ENCODE results near the gene SLC25A13.

Gene SLC25A13

GRCh38 chr7:96347471-96347870, 25.6 kb upstream of the SLC25A13 start:
- Histone ChIP-seq H3K27ac (no peak overlapping the region), H3K4me2 (no peak overlapping the region)

GRCh38 chr7:96346293-96346953, 24.5 kb upstream of the SLC25A13 start:
- TF ChIP-seq Cebpa-rat (IDR thresholded peaks at IDR 0.05): no peak
- H3K27me3 ChIP-seq: no peaks in the 10 kb centered on the region
- no peaks in the 10 kb centered on the region for H3K36me3 ChIP-seq
- H3K27ac ChIP-seq: no peak overlapping the region
- H4K20me1 ChIP-seq: no peaks in the 10 kb centered on the region
- no peaks in the 10 kb centered on the region for H3K4me1 ChIP-seq
- no peak overlapping the region for H3K4me2 ChIP-seq
- H3K9ac ChIP-seq: no peak overlapping the region
- no peaks in the 10 kb centered on the region for H3K9me3 ChIP-seq (replicated peaks in 1 of 11)
- no peak overlapping the region for H3K4me3 ChIP-seq

More at GRCh38 chr7:96347471-96347870, 25.6 kb upstream of the SLC25A13 start:
- no peaks in the 10 kb centered on the region for H3K9me3 ChIP-seq (replicated peaks in 1 of 11)
- no peak for TF ChIP-seq Cebpa-rat (IDR thresholded peaks at IDR 0.05)
- no peaks in the 10 kb centered on the region for H3K36me3 ChIP-seq
- H3K4me1 ChIP-seq: no peaks in the 10 kb centered on the region
- H3K9ac ChIP-seq: no peak overlapping the region
- H3K27me3 ChIP-seq: no peaks in the 10 kb centered on the region
- no peaks in the 10 kb centered on the region for H4K20me1 ChIP-seq
- H3K4me3 ChIP-seq: no peak overlapping the region

- Histone ChIP-seq H4K20me1 (no peaks in the 10 kb centered on the region), H3K4me3 (no peak overlapping the region), H3K4me2 (no peak overlapping the region), H3K27me3 (no peaks in the 10 kb centered on the region), H3K9ac (no peak overlapping the region), H3K4me1 (no peaks in the 10 kb centered on the region), H3K36me3 (no peaks in the 10 kb centered on the region), H3K27ac (no peak overlapping the region), H3K9me3 (replicated peaks in 1 of 11) (no peaks in the 10 kb centered on the region)
- TF ChIP-seq Cebpa-rat (IDR thresholded peaks at IDR 0.05): no peak
Measured at GRCh38 chr7:96344236-96344635, 22.3 kb upstream of the SLC25A13 start.

GRCh38 chr7:96342049-96342448, 20.2 kb upstream of the SLC25A13 start:
- H4K20me1 ChIP-seq: no peaks in the 10 kb centered on the region

GRCh38 chr7:96337519-96337918, 15.6 kb upstream of the SLC25A13 start:
- Histone ChIP-seq H3K9ac (no peak overlapping the region), H3K36me3 (no peaks in the 10 kb centered on the region), H3K4me3 (no peak overlapping the region), H4K20me1 (no peaks in the 10 kb centered on the region), H3K9me3 (replicated peaks in 1 of 11) (no peaks in the 10 kb centered on the region), H3K27ac (no peak overlapping the region), H3K4me2 (no peak overlapping the region), H3K4me1 (no peaks in the 10 kb centered on the region), H3K27me3 (no peaks in the 10 kb centered on the region)
- no peak for TF ChIP-seq Cebpa-rat (IDR thresholded peaks at IDR 0.05)

More at GRCh38 chr7:96342049-96342448, 20.2 kb upstream of the SLC25A13 start:
- no peaks in the 10 kb centered on the region for H3K27me3 ChIP-seq
- no peak overlapping the region for H3K4me3 ChIP-seq
- no peaks in the 10 kb centered on the region for H3K9me3 ChIP-seq (replicated peaks in 1 of 11)
- TF ChIP-seq Cebpa-rat (IDR thresholded peaks at IDR 0.05): no peak
- no peak overlapping the region for H3K9ac ChIP-seq
- no peak overlapping the region for H3K27ac ChIP-seq
- H3K4me1 ChIP-seq: no peaks in the 10 kb centered on the region
- H3K4me2 ChIP-seq: no peak overlapping the region
- no peaks in the 10 kb centered on the region for H3K36me3 ChIP-seq

- no peak overlapping the region for H3K27ac ChIP-seq
- no peaks in the 10 kb centered on the region for H4K20me1 ChIP-seq
- H3K4me3 ChIP-seq: no peak overlapping the region
- peaks cover 0 to 8% (median 0%) of the 10 kb centered on the region in 11 experiments; a peak in 5 of 22 replicates for H3K9me3 ChIP-seq (replicated peaks in 1 of 11)
- no peaks in the 10 kb centered on the region for H3K36me3 ChIP-seq
- no peaks in the 10 kb centered on the region for H3K27me3 ChIP-seq
- no peak for TF ChIP-seq Cebpa-rat (IDR thresholded peaks at IDR 0.05)
- H3K9ac ChIP-seq: no peak overlapping the region
- H3K4me1 ChIP-seq: peaks cover 0 to 13% (median 0%) of the 10 kb centered on the region in 10 experiments; a peak in 4 of 20 replicates
- H3K4me2 ChIP-seq: no peak overlapping the region
Measured at GRCh38 chr7:96332325-96332724, 10.4 kb upstream of the SLC25A13 start.

GRCh38 chr7:96331775-96332174, 9.9 kb upstream of the SLC25A13 start:
- Histone ChIP-seq H4K20me1 (no peaks in the 10 kb centered on the region), H3K9me3 (replicated peaks in 1 of 11) (peaks cover 0 to 13% (median 0%) of the 10 kb centered on the region in 11 experiments; a peak in 5 of 22 replicates), H3K4me1 (peaks cover 0 to 19% (median 0%) of the 10 kb centered on the region in 10 experiments; a peak in 8 of 20 replicates), H3K4me2 (no peak overlapping the region), H3K27me3 (no peaks in the 10 kb centered on the region), H3K4me3 (no peak overlapping the region), H3K9ac (no peak overlapping the region), H3K36me3 (no peaks in the 10 kb centered on the region), H3K27ac (no peak overlapping the region)
- no peak for TF ChIP-seq Cebpa-rat (IDR thresholded peaks at IDR 0.05)

GRCh38 chr7:96331233-96331632, 9.3 kb upstream of the SLC25A13 start:
- no peaks in the 10 kb centered on the region for H3K27me3 ChIP-seq
- no peaks in the 10 kb centered on the region for H4K20me1 ChIP-seq
- H3K9ac ChIP-seq: no peak overlapping the region
- TF ChIP-seq Cebpa-rat (IDR thresholded peaks at IDR 0.05): no peak
- H3K4me1 ChIP-seq: peaks cover 0 to 24% (median 2%) of the 10 kb centered on the region in 10 experiments; a peak in 8 of 20 replicates
- no peak overlapping the region for H3K4me2 ChIP-seq
- H3K27ac ChIP-seq: no peak overlapping the region
- no peaks in the 10 kb centered on the region for H3K36me3 ChIP-seq
- no peak overlapping the region for H3K4me3 ChIP-seq
- peaks cover 0 to 19% (median 0%) of the 10 kb centered on the region in 11 experiments; a peak in 5 of 22 replicates for H3K9me3 ChIP-seq (replicated peaks in 1 of 11)

GRCh38 chr7:96330193-96330592, 8.3 kb upstream of the SLC25A13 start:
- H3K27me3 ChIP-seq: no peaks in the 10 kb centered on the region
- no peak overlapping the region for H3K4me2 ChIP-seq

GRCh38 chr7:96329241-96329640, 7.3 kb upstream of the SLC25A13 start:
- Histone ChIP-seq H3K4me2 (no peak overlapping the region), H3K9ac (no peak overlapping the region), H3K27me3 (no peaks in the 10 kb centered on the region), H3K4me3 (no peak overlapping the region), H3K9me3 (replicated peaks in 1 of 11) (peaks cover 0 to 19% (median 0%) of the 10 kb centered on the region in 11 experiments; a peak in 5 of 22 replicates), H3K4me1 (peaks cover 0 to 31% (median 2%) of the 10 kb centered on the region in 10 experiments; a peak in 8 of 20 replicates), H4K20me1 (no peaks in the 10 kb centered on the region), H3K27ac (no peak overlapping the region), H3K36me3 (no peaks in the 10 kb centered on the region)
- TF ChIP-seq Cebpa-rat (IDR thresholded peaks at IDR 0.05): no peak

More at GRCh38 chr7:96330193-96330592, 8.3 kb upstream of the SLC25A13 start:
- Histone ChIP-seq H4K20me1 (no peaks in the 10 kb centered on the region), H3K9ac (no peak overlapping the region), H3K27ac (no peak overlapping the region), H3K9me3 (replicated peaks in 1 of 11) (peaks cover 0 to 19% (median 0%) of the 10 kb centered on the region in 11 experiments; a peak in 5 of 22 replicates), H3K4me3 (no peak overlapping the region), H3K36me3 (no peaks in the 10 kb centered on the region), H3K4me1 (peaks cover 0 to 31% (median 2%) of the 10 kb centered on the region in 10 experiments; a peak in 8 of 20 replicates)
- no peak for TF ChIP-seq Cebpa-rat (IDR thresholded peaks at IDR 0.05)
